Keratinocyte (primary cell): ENCODE results near the gene LZTR1. TPM values are rescaled to one million over a fixed set of nuclear protein-coding genes. Genes with fewer than 3 reads are reported as not detected.

ENCODE experiments used
- DNase-seq: peaks from one replicate; pipeline ENCODE4 v3.0.0-alpha.2; 2011; ENCODE audit warnings: low read depth, missing footprints, low spot score
- FAIRE-seq: peaks from 2 replicates; lab custom pipeline; 2011; peaks lifted over from hg19 to GRCh38; lab: Jason Lieb, UNC
- H2AFZ ChIP-seq: 2 replicates; pipeline ENCODE4 v1.6.0; 2012; ENCODE audit warnings: low read length, control low read depth, inconsistent platforms; ENCODE audit not compliant: control insufficient read depth
- H3K27ac ChIP-seq: 2 replicates; pipeline ENCODE4 v1.5.1; 2011; ENCODE audit warnings: low read length; ENCODE audit not compliant: control insufficient read depth, insufficient read depth
- H3K27me3 ChIP-seq: 3 replicates; pipeline ENCODE4 v1.6.0; 2011; ENCODE audit warnings: low read length; ENCODE audit not compliant: control insufficient read depth, insufficient read depth; ENCODE audit errors: extremely low read depth
- H3K36me3 ChIP-seq, 2 experiments: 2 replicates in 1 of 2; 3 replicates in 1 of 2; pipeline ENCODE4 v1.5.1; 2011; ENCODE audit warnings: low read length in 2 of 2, mild to moderate bottlenecking in 1 of 2; ENCODE audit not compliant: control insufficient read depth in 2 of 2, insufficient read depth in 2 of 2; ENCODE audit errors: extremely low read depth in 1 of 2
- H3K4me1 ChIP-seq: 3 replicates; pipeline ENCODE4 v1.5.1; 2011; ENCODE audit warnings: low read length; ENCODE audit not compliant: control insufficient read depth, insufficient read depth; ENCODE audit errors: extremely low read depth
- H3K4me2 ChIP-seq: 3 replicates; pipeline ENCODE4 v1.6.0; 2011; ENCODE audit warnings: low read depth, low read length; ENCODE audit not compliant: control insufficient read depth, insufficient read depth; ENCODE audit errors: extremely low read depth
- H3K4me3 ChIP-seq, 3 experiments: fragments of 200-600 bp in 1 of 3; sonication (generic) in 1 of 3; 2 replicates in 2 of 3; 3 replicates in 1 of 3; pipeline ENCODE4 v1.5.1; 2011 to 2016; ENCODE audit warnings: low read length in 3 of 3, mild to moderate bottlenecking in 3 of 3, control low read depth in 2 of 3, inconsistent platforms in 1 of 3, low read depth in 1 of 3, mixed read lengths in 1 of 3, mixed run types in 1 of 3, moderate library complexity in 1 of 3; ENCODE audit not compliant: control insufficient read depth in 2 of 3, insufficient read depth in 2 of 3; ENCODE audit errors: extremely low read depth in 1 of 3
- H3K79me2 ChIP-seq: 2 replicates; pipeline ENCODE4 v1.6.0; 2012; ENCODE audit warnings: low read length; ENCODE audit not compliant: control insufficient read depth, insufficient read depth
- H3K9ac ChIP-seq: 3 replicates; pipeline ENCODE4 v1.6.0; 2011; ENCODE audit warnings: low read length; ENCODE audit not compliant: control insufficient read depth, insufficient read depth; ENCODE audit errors: extremely low read depth
- H3K9me1 ChIP-seq: 3 replicates; pipeline ENCODE4 v1.6.0; 2011; ENCODE audit warnings: low read length; ENCODE audit not compliant: control insufficient read depth, insufficient read depth; ENCODE audit errors: extremely low read depth
- H3K9me3 ChIP-seq: 2 replicates; pipeline ENCODE4 v1.5.1; 2012; ENCODE audit warnings: low read depth, low read length; ENCODE audit not compliant: control insufficient read depth
- H4K20me1 ChIP-seq: 3 replicates; pipeline ENCODE4 v1.6.0; 2011; ENCODE audit warnings: low read length; ENCODE audit not compliant: control insufficient read depth, insufficient read depth; ENCODE audit errors: extremely low read depth
- CTCF ChIP-seq, 3 experiments: IDR thresholded peaks in 1 of 3; conservative IDR thresholded peaks in 1 of 3; optimal IDR thresholded peaks in 1 of 3; 2 replicates in 2 of 3; 3 replicates in 1 of 3; pipeline versions ENCODE3 to v1.5.1; 2011; ENCODE audit warnings: low read length in 3 of 3, mild to moderate bottlenecking in 3 of 3, moderate library complexity in 2 of 3, control low read depth in 1 of 3, inconsistent platforms in 1 of 3; ENCODE audit not compliant: insufficient read depth in 2 of 3; ENCODE audit errors: extremely low read depth in 1 of 3
- EZH2 ChIP-seq: IDR thresholded peaks from one replicate; pipeline ENCODE4 v1.6.1; 2012; ENCODE audit warnings: inconsistent platforms, mild to moderate bottlenecking, low read length, moderate library complexity
- dilution Hi-C: fragments of 300-500 bp; cut with MboI; formaldehyde crosslinking; loops from one replicate; pipeline ENCODE4 v1.7.0; 2020; ENCODE audit warnings: low sequenced_read_pairs; ENCODE audit not compliant: extremely low pct_ligation_motif_present
- polyA plus RNA-seq, 5 experiments: library from polyadenylated mRNA; depleted of rRNA in 3 of 5; stranded (reverse) in 3 of 5; stranded (forward) in 1 of 5; unstranded in 1 of 5; fragments of >200 nt; gene quantifications; 1 replicate in 1 of 5; 2 replicates in 3 of 5; 3 replicates in 1 of 5; pipeline versions ENCODE4 v1.2.1 to v1.2.3, GENCODE V29; 2011 to 2012; ENCODE audit warnings: missing spikeins in 2 of 5, low read depth in 1 of 5, low replicate concordance in 1 of 5

Gene LZTR1
- polyA plus RNA-seq, 1 donor (not counting 4 experiments of a cell fraction or from before 2014, with no cell fraction given): 37.0 TPM

GRCh38 chr22:21012446-21013407 is 30.6 kb downstream of the LZTR1 start:
- Histone ChIP-seq H3K79me2 (no peaks in the 10 kb centered on the region), H3K9ac (no peak overlapping the region), H3K4me1 (peaks cover 23% of the 10 kb centered on the region), H3K27me3 (no peaks in the 10 kb centered on the region), H3K9me1 (no peaks in the 10 kb centered on the region), H3K9me3 (no peaks in the 10 kb centered on the region), H3K27ac (no peak overlapping the region), H4K20me1 (no peaks in the 10 kb centered on the region), H2AFZ (no peak overlapping the region), H3K36me3 (peaks cover 0 to 1% of the 10 kb centered on the region in 2 experiments), H3K4me3 (no peak overlapping the region), H3K4me2 (peak overlapping the region; percentile 91)
- FAIRE-seq: no peak
- dilution Hi-C loops: no loop called here
- no peak for TF ChIP-seq CTCF (optimal IDR thresholded peaks at IDR 0.05 in 1 of 3, IDR thresholded peaks at IDR 0.05 in 1 of 3, conservative IDR thresholded peaks at IDR 0.05 in 1 of 3; ENCODE audit: extremely low read depth in 1 of 3, insufficient read depth in 2 of 3, low read length in 3 of 3)
- no peak for TF ChIP-seq EZH2
- DNase-seq: no peak

- Histone ChIP-seq H2AFZ (peak overlapping the region; percentile 83), H3K79me2 (no peaks in the 10 kb centered on the region), H3K36me3 (peaks cover 0 to under 1% of the 10 kb centered on the region in 2 experiments), H4K20me1 (no peaks in the 10 kb centered on the region), H3K4me1 (peaks cover 23% of the 10 kb centered on the region), H3K4me2 (peak overlapping the region; percentile 91), H3K9me1 (no peaks in the 10 kb centered on the region), H3K27ac (peak overlapping the region; percentile 49), H3K9ac (peak overlapping the region; percentile 61), H3K4me3 (peak overlapping the region; percentile 52 to 67 (median 61)), H3K27me3 (no peaks in the 10 kb centered on the region), H3K9me3 (no peaks in the 10 kb centered on the region)
- no peak for TF ChIP-seq EZH2
- no peak for FAIRE-seq
- dilution Hi-C loops: no loop called here
- no peak for DNase-seq
Observed at GRCh38 chr22:21013657-21014201, 31.6 kb downstream of the LZTR1 start.
